GM19397 (cell line): ENCODE results near the gene PEX16.

Experiments used
- ATAC-seq: cut with Tn5 transposase; IDR thresholded peaks from one replicate; pipeline ENCODE4 v1.9.1; 2021; ENCODE audit warnings: mild to moderate bottlenecking, moderate library complexity; ENCODE audit not compliant: unreplicated experiment

The PEX16 gene

DNA sequence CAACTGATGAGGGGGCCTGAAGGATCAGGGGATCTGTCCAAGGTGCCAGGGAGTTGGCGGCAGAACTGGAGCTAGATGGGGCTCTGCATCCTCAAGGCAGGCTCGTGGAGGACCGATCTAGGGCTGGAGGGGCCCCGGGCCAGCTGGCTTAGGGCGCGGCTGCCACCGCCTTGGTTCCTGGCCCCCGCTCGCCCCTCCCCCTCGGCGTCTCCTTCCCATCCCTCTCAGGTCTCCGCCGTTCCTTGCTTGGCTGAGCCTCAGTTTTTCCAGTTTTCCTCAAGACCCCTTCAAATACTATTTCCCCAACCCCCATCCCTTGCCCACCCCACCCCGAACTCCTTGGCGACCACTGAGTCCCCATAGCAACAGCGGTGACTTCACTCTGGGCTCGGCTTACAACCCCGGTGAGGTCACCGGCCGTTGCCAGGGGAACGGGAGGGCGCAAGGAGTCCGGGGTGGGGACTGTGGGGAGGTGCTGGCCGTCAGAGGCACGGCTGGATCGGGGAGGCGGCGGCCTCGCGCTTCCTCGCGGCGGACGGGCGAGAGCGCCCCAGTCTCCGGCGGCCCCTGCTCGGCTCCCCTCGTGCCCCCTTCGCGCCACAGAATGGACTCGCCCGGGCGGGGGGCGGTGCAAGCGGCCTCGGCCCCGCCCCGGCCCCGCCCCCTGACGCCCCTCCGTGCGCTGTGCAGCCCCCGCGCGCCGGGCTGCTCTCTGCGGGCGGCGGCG, 18.1 kb downstream of the PEX16 start:
- peak; percentile 63 for ATAC-seq

DNA sequence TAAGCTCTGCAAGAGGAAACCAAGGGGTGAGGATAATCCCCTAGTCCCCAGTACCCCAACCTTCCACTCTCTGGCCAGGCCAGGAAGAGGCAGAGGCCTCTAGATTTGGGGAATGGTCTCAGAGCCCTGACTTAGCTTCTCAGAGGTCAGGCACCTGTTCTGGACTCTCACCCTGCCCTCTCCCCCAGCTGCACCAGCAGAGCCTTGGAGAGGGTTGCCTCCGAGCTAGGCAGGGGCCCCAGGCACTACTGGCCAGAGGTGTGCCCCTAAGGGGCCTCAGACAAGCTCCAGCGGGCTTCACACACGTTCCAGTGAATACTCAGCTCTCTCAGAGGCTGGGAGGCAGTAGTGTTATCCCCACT, 18.6 kb downstream of the PEX16 start:
- ATAC-seq = no peak

DNA sequence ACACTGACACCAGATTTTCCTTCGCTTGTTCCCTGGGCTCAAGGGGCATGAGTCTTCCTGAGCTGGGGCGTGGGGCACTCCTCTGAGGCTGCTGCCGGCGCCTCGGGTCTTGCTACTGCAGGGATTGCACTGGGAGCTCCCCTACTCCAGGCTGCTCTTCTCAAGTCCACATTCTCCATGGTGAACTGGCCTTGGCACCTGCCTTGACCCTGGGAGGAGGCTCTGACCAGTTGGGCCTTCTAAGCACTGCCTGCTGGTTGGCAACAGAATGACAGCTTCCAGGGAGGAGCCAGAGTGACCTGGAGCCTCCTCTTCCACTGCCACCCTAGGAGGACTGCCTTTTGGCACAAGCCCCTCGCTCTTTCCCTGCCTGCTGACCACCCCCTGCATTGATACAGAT, 20.1 kb downstream of the PEX16 start:
- no peak for ATAC-seq

DNA sequence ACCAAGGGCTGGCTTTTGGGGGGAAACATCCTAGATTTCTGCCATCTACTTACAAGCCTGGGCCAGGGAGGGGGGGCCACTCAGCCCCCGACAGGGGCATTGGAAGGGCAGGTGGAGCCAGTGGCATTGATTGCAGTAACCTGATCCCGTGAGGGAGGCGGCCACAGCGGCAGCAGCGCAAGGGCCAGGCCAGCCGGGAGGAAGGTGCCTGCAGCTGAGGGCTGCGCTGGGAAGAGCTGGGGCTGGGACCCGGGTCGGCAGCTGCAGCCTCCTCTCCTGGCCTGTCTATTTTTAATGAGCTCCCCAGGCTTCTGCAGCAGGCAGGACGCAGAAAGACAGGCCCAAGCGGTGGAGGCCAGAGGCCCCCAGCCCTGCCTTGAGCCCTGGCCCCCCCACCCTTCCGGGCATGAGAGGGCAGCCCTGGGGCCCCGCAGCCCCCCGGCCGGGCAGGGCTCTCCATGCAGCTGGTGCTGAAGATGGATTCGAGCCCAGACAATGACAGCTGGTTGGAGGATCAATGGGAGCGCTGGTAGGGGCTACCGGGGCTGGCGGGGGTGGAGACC, 21.2 kb downstream of the PEX16 start:
- no peak for ATAC-seq

DNA sequence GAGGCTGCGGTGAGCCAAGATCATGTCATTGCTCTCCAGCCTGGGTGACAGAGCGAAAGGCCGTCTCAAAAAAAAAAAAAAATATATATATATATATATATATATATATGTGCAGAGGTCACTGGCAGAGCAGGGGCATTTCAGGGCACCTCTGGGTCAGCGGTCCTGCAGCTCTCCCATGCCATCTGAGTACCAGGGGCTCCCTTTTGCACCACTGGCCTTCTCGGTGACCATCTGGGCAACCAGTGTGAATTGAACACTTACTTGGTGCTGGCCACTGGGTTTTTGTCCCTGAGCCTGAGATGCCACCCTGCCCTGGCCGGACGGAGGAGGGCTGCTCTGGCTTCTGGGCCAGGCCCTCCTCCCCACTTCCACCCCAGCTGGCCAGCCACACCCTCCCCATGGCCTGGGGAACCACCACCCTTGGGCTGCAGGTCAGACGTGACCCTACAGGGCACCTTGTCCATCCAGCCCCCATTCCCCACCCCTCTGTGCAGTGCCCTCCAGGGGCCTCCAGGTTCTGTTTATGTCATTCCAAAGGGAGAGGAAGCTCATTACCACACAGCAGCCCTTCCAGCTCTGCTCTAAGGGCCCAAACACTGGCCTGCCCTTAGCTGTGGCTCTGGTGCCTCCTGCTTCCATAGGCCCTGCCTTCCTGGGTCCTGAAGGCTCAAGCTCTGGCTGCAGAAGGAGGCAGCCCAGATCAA, 22.0 kb downstream of the PEX16 start:
- ATAC-seq = no peak

DNA sequence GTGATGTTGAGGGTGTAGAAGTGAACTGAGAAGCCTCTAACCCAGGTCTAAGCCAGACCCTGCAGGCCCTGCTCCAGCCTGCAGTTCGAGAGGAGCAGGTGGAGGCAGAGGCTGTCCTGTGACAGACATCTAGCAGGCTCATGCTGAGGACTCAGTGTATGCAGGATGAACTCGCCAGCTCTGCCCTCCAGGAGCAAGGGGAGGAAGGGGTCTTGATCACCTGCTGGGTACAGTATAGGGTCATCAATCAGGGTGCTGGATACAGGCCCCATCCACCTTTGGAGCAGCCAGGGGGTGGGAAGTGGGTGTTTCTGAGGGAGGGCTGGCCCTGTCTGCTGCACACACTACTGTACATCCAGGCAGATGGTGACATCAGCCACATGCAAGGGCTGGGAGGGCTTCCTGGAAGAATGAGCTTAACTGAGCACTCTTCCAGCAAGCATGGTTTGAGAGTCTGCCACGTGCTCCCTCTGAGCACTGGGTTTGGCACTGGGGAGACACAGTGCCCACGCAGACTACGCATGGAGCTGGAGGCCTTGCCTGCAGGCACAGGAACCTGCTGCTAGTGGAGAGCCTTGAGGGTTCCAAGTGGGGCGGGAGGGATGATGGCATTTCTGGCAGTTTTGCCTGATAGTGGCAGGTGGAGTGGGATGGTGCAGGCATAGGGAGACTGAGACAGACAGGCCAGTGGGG, 23.0 kb downstream of the PEX16 start:
- no peak for ATAC-seq

DNA sequence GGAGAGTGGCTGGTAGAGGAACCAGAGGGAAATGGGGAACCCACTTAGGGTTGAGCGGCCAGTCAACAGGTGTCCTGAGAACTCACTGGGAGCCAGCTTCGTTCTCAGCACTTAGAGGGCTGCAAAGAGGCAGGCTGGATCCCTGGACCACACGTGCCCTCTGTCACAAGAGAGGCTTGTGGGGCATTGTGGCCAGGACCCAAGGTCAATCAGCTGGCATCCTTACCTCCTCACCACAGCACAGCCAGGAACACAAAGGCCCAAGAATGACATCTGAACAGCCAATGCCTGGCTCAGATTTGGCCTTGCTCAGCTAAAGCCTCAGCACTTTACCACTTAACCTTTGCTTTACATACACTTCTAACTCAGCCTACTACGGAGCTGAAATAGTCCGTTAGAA, 24.8 kb downstream of the PEX16 start:
- ATAC-seq = no peak

DNA sequence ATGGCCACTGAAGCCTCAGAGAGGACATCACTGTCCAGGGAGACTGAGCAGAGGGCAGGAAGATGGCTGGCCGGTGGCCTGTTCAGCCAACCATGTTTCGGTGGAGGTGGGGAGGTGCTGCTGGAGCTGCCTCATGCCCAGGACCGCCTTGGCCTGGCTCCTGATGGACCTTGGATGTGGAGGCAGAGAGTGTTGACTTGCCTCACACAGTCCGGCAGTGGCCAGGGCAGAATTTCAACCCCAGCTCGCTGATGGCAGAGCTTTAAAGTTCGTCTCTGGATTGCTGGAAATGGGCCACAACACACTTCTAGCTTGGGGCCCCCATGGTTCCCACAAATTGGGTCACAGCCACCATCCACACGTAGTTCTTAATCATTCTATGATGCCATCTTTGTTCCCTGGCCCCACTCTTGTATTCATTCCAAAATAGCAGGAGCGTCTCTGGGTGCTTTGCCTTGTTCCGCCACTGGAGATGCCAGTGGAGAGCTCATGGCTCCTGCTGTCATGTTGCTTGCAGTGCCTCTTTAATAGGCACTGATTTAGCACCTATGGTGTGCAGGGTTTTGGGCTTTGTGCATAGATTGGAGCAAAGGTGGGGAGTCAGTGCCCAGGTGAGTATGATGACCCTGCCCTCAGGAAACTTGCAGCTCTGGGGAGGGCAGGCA, 26.7 kb downstream of the PEX16 start:
- ATAC-seq = no peak

DNA sequence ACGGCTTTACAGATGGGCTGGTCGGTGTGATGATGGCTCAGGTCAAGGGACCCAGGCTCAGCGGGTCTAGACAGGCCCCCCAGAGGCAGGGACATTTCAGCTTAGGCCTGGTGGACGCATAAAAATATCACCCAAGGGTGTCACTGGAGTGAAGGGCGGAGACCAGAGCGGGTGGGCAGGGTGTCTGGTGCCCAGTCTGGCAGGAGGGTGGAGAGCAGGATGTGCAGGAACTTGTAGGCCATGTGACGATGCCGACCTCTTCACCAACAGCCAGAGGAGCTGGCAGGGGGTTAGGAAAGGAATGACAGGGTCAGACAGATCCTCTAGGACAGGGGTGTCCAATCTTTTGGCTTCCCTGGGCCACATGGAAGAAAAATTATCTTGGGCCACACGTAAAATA, 27.7 kb downstream of the PEX16 start:
- no peak for ATAC-seq

DNA sequence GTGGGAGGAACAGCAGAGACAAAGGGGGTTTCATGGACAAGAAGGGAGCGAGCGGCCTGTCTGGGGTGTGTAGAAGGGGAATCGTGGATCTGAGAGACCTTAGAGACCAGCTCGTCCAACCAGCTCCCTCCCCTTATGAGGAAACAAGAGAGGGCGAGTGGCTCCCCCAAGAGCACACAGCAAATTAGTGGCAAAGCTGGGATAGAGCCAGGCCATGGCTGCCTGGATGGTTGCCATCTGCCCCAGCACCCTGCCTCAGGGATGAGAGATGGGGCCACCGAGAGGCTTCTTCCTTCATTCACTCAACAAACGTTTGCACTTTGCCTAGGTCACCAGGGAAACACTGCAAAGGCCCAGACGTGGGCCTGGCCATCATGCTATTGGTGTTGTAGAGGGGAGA, 28.1 kb downstream of the PEX16 start:
- ATAC-seq = no peak

DNA sequence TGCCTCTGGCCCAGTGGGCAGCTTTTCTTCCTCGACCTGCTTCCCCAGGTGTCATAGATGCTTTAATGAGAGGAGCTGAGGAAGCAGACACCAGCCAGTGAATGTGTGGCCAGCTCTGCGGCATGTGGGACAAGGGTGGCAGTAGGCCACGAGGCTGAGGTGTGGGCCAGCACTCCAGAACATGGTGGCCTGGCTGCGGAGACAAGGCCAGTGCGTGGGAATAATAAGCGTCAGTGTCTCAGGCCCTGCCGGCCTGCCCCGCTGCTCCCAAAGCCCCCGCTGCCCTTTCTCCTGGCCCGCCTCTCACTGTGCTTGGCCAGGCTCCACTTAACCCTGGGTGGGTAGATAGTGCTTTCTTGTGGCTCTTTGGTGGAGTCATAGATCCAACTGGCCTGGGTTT, 30.1 kb downstream of the PEX16 start:
- no peak for ATAC-seq

DNA sequence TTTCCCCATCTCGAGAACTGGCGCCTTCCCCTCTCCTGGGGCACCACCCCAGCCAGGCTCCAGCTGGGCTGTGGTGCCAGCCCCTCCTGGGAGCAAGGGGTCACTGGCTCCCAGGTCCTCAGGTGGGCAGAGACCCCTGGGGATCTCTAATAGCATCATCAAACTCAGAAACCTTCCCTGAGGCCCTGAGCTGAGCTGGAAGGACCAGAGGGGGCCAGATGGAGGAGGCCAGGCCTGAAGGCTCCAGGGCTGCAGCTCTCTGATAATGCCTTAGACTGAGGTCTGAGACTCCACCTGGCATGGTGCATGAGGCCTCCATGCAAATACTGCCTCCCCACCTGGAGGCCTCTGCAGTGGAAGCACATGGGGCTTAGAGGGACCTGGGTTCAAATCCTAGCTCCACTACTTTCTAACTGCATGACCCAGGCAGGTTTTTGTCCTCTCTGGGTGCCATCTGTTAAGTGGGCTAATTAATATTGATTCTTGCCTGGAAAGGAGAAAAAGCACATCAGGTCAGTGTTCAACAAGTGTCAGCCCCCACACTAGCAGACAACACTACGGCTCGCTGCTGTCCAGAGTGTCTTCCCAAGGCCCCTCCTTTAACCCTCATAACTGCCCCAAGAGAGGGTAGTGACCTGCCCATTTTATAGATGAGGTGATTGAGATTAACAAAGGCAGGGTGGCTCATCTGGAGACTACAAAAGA, 30.7 kb downstream of the PEX16 start:
- ATAC-seq = no peak

DNA sequence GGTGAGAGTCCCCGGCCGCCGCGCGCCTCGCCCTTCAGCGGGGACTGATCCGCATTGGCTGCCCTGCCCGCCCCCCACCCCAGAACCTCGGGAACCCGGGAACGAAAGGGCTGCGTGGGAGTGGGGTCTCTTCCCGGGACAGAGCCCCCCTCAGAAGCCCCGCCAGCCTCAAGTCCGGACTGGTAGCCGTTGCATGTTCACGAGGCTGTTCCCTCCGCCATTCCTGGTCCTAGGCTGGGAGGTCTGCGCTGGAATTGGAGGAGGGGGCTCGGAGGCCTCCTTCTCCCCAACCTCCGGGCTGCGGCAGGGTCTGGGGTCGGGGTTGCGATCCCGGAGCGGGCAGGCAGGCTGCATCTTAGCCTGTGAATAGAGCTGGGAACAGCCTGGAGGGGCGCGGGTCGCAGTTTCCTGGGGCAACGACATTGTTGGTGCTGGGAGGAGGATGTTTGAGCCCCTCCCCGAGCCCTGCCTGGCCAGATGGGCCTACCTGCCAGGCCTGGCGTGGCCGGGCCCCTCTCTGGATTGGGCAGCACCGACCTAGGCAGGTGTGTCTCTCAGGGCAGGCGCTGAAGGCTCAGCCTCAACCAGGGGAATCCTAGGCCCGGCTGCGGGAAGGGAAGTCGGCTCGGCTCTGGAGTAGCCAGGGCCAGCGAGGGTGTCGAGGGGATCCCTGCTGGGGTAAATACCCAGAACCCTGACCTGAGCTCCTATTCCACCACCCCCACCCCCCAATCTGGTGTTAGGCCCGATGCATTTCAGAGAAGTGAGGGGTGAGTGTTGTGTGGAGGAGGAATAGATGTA, 31.6 kb downstream of the PEX16 start:
- ATAC-seq = no peak

DNA sequence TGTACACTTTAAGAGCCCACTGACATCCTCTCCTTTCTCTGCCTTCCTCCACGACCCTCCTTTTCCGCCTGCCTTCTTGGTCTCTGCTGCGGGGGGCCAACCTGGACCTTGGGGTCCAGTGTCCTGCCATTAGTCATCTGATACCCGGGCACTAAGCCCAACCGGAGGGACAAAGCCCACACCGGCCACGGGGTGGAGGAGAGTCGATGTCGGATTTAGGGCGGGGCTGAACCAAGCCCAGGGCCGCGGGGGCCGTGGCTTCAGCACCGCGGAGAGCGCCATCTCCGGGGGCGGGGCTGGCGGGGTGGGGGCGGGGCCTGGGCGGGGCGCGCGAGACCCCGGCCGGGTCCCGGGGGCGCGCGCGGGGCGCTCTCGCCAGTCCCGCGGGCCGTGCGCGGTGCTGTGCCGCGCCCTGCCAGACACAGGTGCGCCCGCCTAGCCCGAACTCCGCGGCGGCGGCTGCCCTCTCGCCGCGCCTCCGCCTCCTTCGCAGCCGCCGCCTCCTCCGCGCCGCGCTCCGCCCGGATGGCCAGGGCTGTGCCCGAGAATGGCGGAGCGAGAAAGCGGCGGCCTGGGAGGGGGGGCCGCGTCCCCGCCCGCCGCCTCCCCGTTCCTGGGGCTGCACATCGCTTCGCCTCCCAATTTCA, 32.3 kb downstream of the PEX16 start, which contains the start of gene MAPK8IP1:
MAPK8IP1 (plus strand) TSS at position 378 of the 647 bp plus-strand sequence; CDS start at position 548, 170 bp downstream.
- peak; percentile 79 for ATAC-seq

DNA sequence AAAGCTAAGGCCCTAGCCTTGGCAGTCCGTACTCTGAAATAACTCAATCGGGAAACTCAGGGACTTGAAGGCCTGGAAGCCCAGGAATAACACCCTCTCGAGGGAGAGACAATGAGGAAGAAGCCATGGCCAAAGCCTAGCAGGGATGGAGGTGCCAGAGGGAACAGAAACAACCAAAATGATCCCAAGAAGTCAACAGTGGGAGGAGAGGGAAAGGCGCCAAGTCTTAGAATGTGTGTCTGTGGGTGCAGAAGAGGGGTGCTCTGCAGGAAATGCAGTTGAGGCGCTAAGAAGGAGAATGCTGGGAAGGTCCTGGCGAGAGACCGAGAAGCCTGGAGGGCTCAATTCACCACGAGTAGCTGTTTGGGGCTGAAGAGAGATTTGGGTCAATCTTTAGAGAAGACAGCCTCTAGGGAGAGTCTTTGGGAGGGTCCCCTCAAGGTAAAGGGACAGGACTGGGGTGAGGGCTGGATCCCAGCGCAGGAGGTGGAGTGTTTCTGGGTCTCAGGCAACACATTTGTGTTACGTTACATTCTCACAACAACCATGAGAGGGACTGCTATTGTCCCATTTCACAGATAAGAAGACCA, 33.0 kb downstream of the PEX16 start:
- no peak for ATAC-seq

DNA sequence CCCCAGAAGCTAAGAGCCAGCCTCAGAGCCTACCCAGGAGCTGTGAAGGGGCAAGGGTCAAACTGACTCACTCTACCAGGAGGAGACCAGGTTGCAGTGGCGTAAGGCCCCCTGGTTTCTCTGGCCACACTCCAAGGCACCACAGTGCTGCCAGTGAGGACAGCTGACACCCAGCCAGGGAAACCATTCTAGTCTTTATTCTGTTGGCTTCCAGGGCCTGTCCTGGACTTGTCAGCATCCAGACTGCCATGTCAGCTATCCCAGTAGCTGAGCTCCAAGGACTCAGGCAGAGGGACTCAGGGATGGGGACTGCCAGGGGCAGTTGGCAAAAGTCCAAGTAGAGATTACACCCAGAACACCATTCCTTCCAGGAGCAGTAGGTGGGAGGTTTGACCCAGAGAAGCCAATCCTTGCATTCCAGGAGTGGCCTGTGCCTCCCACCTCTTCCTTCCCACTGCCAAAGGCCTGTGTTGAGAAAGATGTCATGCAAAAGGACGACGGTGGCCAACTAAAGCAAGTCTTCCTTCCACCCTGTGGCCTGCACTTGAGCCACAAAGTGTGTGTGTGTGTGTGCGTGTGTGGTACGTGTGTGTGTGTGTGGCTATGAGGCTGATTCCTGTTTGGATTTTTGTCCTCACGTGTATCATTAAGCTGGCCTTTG, 35.8 kb downstream of the PEX16 start:
- no peak for ATAC-seq

DNA sequence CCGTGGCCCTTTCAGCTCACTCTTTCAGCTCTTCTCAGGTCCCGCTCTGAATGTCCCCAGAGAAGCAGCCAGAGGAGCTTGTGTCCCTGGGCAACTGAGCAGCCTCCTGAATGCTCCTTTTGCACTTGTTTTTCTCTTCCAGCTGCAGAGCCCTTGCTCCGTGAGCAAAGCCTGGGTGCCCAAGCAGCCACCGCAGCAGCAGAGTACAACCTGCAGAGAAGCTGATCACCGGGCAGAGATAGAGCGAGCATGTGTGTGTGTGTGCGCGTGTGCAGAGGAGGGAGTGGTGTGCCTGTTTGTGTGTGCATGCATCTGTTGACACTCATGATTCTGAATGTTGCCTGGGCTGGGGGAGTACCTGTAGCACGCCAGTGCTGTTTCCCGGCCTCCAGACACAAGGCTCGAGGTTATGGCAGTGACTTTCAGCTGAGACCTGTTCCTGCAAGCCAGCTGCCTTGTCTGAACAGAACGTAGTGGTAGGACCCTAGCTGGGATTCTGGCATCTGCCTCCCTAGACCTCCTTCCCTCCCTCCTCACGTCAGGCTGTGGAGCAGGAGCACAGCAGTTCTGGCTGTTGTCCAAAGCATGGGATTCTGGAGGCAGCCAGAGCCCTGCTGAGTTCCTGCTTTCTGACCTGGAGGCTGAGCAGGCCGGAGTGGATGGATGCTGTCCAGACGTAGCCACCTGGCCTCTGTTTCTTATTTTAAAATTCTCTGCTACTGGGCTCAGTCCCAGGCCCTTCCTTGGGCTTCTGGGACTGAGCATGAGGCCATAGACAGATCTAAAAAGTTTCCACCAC, 36.7 kb downstream of the PEX16 start:
- ATAC-seq = no peak
